Endodermal cell (in vitro differentiated cells): ENCODE data around the gene GNAZ. TPM values are rescaled to one million over a fixed set of nuclear protein-coding genes. Genes with fewer than 3 reads are reported as not detected.

Source experiments
- DNase-seq: peaks from one replicate; pipeline ENCODE4 v3.0.0-alpha.2; 2017
- H3K27ac ChIP-seq: 2 replicates; pipeline ENCODE4 v1.5.1; 2013; ENCODE audit warnings: mild to moderate bottlenecking, low read depth, low read length, moderate library complexity
- H3K27me3 ChIP-seq: 2 replicates; pipeline ENCODE4 v1.6.1; 2013; ENCODE audit warnings: mild to moderate bottlenecking, low read length, moderate library complexity; ENCODE audit not compliant: insufficient read depth, control insufficient read depth, poor library complexity, severe bottlenecking
- H3K36me3 ChIP-seq: 2 replicates; pipeline ENCODE4 v1.7.0; 2013; ENCODE audit warnings: mild to moderate bottlenecking, low read length, moderate library complexity; ENCODE audit not compliant: control insufficient read depth, insufficient read depth
- H3K4me1 ChIP-seq: one replicate; pipeline ENCODE4 v1.7.0; 2013; ENCODE audit warnings: low read length; ENCODE audit not compliant: control insufficient read depth, insufficient read depth
- H3K4me3 ChIP-seq: 2 replicates; pipeline ENCODE4 v1.5.1; 2013; ENCODE audit warnings: mild to moderate bottlenecking, low read length, moderate library complexity
- H3K9ac ChIP-seq: 2 replicates; pipeline ENCODE4 v1.6.1; 2013; ENCODE audit warnings: mild to moderate bottlenecking, low read length, moderate library complexity; ENCODE audit not compliant: poor library complexity, severe bottlenecking; ENCODE audit errors: extremely low read depth
- H3K9me3 ChIP-seq: 2 replicates; pipeline ENCODE4 v1.6.1; 2013; ENCODE audit warnings: mild to moderate bottlenecking, low read length, moderate library complexity; ENCODE audit not compliant: control insufficient read depth
- H3K27ac Mint-ChIP-seq: 2 replicates; pipeline ENCODE4 v1.8.0; 2020; ENCODE audit warnings: mixed read lengths
- H3K27me3 Mint-ChIP-seq: 2 replicates; pipeline ENCODE4 v1.8.0; 2021; ENCODE audit warnings: mild to moderate bottlenecking, mixed read lengths; ENCODE audit not compliant: insufficient read depth
- H3K36me3 Mint-ChIP-seq: 2 replicates; pipeline ENCODE4 v1.8.0; 2020; ENCODE audit warnings: low read depth, mixed read lengths
- H3K4me1 Mint-ChIP-seq: 2 replicates; pipeline ENCODE4 v1.8.0; 2020; ENCODE audit warnings: mixed read lengths
- H3K4me3 Mint-ChIP-seq: 2 replicates; pipeline ENCODE4 v1.8.0; 2020; ENCODE audit warnings: mild to moderate bottlenecking, moderate library complexity, mixed read lengths
- H3K9me3 Mint-ChIP-seq: 2 replicates; pipeline ENCODE4 v1.8.0; 2020; ENCODE audit warnings: mild to moderate bottlenecking, mixed read lengths
- WGBS, 2 experiments: methylation state at CpG; one replicate each; pipeline versions ENCODE4 v1.1.5 to v1.1.7; 2013; ENCODE audit warnings: missing lambda C conversion rate in 2 of 2, mixed read lengths in 1 of 2; ENCODE audit not compliant: insufficient coverage in 1 of 2, insufficient read length in 1 of 2; 5-methylcytosine and 5-hydroxymethylcytosine counted together
- total RNA-seq, 2 donors: library from RNA; stranded (reverse); fragmentation: NEBNext Ultra II Directional in 1 of 2; extraction: Animal tissue kit (Norgen Biotek cat#: 25700) in 1 of 2; gene quantifications; 2 replicates in 1 of 2; 3 replicates in 1 of 2; pipeline ENCODE4 v1.2.1, GENCODE V29; 2021
- TF ChIP-seq, protein P1 (sequence below): fragments of 200-600 bp; sonication (generic); conservative IDR thresholded peaks from 2 replicates; pipeline ENCODE4 v1.5.0; 2021; ENCODE audit warnings: antibody characterized with exemption, mild to moderate bottlenecking

GNAZ gene
- total RNA-seq, 2 donors from 2014 or later = 16.7 to 17.9 TPM

DNA sequence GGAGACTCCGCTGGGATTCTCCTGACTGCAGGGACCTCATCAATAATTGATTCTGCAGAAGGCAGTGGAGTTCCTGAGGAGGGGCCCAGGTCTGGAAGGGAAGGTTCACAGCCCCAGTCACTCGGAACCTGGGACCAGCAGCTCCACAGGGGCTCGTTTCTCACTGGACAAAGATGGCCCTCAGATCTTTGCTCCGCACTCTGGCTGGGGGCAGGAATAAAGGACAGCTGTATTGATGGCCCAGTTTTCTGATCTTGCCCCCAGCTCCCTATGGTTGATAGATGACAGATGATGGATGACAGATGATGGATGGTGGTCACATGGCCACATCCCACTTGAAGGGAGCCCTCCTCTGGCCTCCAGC is 98.7 kb downstream of the GNAZ start:
- H3K9me3 Mint-ChIP-seq = peaks cover 5% of the 10 kb centered on the region
- Histone ChIP-seq H3K27ac (peak overlapping the region; percentile 53), H3K36me3 (no peaks in the 10 kb centered on the region), H3K4me3 (no peak overlapping the region), H3K4me1 (no peaks in the 10 kb centered on the region), H3K9ac (no peak overlapping the region), H3K27me3 (no peaks in the 10 kb centered on the region), H3K9me3 (no peaks in the 10 kb centered on the region)
- no peak overlapping the region for H3K4me3 Mint-ChIP-seq
- H3K4me1 Mint-ChIP-seq = no peaks in the 10 kb centered on the region
- H3K27ac Mint-ChIP-seq = no peak overlapping the region
- TF ChIP-seq, protein P1, sequence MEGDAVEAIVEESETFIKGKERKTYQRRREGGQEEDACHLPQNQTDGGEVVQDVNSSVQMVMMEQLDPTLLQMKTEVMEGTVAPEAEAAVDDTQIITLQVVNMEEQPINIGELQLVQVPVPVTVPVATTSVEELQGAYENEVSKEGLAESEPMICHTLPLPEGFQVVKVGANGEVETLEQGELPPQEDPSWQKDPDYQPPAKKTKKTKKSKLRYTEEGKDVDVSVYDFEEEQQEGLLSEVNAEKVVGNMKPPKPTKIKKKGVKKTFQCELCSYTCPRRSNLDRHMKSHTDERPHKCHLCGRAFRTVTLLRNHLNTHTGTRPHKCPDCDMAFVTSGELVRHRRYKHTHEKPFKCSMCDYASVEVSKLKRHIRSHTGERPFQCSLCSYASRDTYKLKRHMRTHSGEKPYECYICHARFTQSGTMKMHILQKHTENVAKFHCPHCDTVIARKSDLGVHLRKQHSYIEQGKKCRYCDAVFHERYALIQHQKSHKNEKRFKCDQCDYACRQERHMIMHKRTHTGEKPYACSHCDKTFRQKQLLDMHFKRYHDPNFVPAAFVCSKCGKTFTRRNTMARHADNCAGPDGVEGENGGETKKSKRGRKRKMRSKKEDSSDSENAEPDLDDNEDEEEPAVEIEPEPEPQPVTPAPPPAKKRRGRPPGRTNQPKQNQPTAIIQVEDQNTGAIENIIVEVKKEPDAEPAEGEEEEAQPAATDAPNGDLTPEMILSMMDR = no peak
- WGBS, 2 experiments = 91 to 100% methylated on average over 3 to 4 of the region's 4 CpGs
- H3K36me3 Mint-ChIP-seq = peaks cover under 1% of the 10 kb centered on the region
- no peak for DNase-seq
- no peaks in the 10 kb centered on the region for H3K27me3 Mint-ChIP-seq

Other genes starting within 250 kb of the GNAZ start
- gene IGLL5, start 182.7 kb upstream of the GNAZ start, total RNA-seq = not detected
- gene RSPH14, start 71.5 kb downstream of the GNAZ start, total RNA-seq = 1 to 10 TPM in 1 of 2 donors, under 1 TPM in 1; 0.35 to 2.3 TPM
- 1 to 10 TPM; 2.6 to 3.3 TPM for gene RAB36, start 75.0 kb downstream of the GNAZ start, total RNA-seq
- gene BCR, start 110.0 kb downstream of the GNAZ start, total RNA-seq = 100 to 1,000 TPM; 102 to 172 TPM